ENCODE measurements around the gene EYA3. TPM values are rescaled to one million over a fixed set of nuclear protein-coding genes. Genes with fewer than 3 reads are reported as not detected.

Gene EYA3
- total and polyA plus RNA-seq, 10 of the 15 experiments (the other 5 are each of a cell fraction or from before 2014, with no cell fraction given): 13.0 to 46.6 (median 23.4) TPM

- TF ChIP-seq HDAC6 (IDR thresholded peaks at IDR 0.05; ENCODE audit: unreplicated experiment): no peak
- no peak for TF ChIP-seq ZZZ3 (IDR thresholded peaks at IDR 0.05; ENCODE audit: control insufficient read depth, insufficient read length, low read depth)
- no peak for TF ChIP-seq PKNOX1 (IDR thresholded peaks at IDR 0.05)
- TF ChIP-seq E2F8 (IDR thresholded peaks at IDR 0.05; ENCODE audit: low read depth, partially characterized antibody): no peak
- TF ChIP-seq KDM1A (IDR thresholded peaks at IDR 0.05; ENCODE audit: borderline replicate concordance): no peak
- no peak for TF ChIP-seq CBX5 (IDR thresholded peaks at IDR 0.05; ENCODE audit: low read depth)
- TF ChIP-seq, protein P1, sequence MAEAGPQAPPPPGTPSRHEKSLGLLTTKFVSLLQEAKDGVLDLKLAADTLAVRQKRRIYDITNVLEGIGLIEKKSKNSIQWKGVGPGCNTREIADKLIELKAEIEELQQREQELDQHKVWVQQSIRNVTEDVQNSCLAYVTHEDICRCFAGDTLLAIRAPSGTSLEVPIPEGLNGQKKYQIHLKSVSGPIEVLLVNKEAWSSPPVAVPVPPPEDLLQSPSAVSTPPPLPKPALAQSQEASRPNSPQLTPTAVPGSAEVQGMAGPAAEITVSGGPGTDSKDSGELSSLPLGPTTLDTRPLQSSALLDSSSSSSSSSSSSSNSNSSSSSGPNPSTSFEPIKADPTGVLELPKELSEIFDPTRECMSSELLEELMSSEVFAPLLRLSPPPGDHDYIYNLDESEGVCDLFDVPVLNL (IDR thresholded peaks at IDR 0.05; ENCODE audit: low read depth, low read length): no peak
- no peak for TF ChIP-seq IKZF1 (conservative IDR thresholded peaks at IDR 0.05)
- TF ChIP-seq, protein P2, sequence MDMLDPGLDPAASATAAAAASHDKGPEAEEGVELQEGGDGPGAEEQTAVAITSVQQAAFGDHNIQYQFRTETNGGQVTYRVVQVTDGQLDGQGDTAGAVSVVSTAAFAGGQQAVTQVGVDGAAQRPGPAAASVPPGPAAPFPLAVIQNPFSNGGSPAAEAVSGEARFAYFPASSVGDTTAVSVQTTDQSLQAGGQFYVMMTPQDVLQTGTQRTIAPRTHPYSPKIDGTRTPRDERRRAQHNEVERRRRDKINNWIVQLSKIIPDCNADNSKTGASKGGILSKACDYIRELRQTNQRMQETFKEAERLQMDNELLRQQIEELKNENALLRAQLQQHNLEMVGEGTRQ (IDR thresholded peaks at IDR 0.05; ENCODE audit: borderline replicate concordance, low read depth, low read length): no peak
Measured at GRCh38 chr1:28111157-28111556, 22.7 kb upstream of the EYA3 start (continued).
